Motor neuron (in vitro differentiated cells): ENCODE data around the gene PALM. TPM values are rescaled to one million over a fixed set of nuclear protein-coding genes. Genes with fewer than 3 reads are reported as not detected.
A peak's percentile ranks its signal among the peaks of the same experiment; 100 is the strongest.

Experiments
- ATAC-seq, 8 experiments: fragments of 200-7000 bp; cut with Tn5 transposase; replicated peaks in 6 of 8; 2 replicates each; pipeline ENCODE4 v1.8.0; 2021; ENCODE audit warnings: mild to moderate bottlenecking in 8 of 8, moderate library complexity in 8 of 8
- H3K27ac ChIP-seq, 2 donors: fragments of 250-450 bp; sonication (Bioruptor Pico); 2 replicates each; pipeline ENCODE4 v1.9.0; 2021; ENCODE audit warnings: antibody characterized with exemption in 2 of 2, mild to moderate bottlenecking in 2 of 2, moderate library complexity in 1 of 2
- H3K4me1 ChIP-seq, 2 donors: fragments of 250-450 bp; sonication (Bioruptor Pico); replicated peaks in 1 of 2; 2 replicates each; pipeline ENCODE4 v1.6.1; 2021; ENCODE audit warnings: antibody characterized with exemption in 2 of 2, mild to moderate bottlenecking in 2 of 2, moderate library complexity in 1 of 2
- H3K4me3 ChIP-seq, 5 donors: fragments of 250-450 bp; sonication (Bioruptor Pico); 2 replicates each; pipeline ENCODE4 v1.9.0; 2021; ENCODE audit warnings: antibody characterized with exemption in 5 of 5, mild to moderate bottlenecking in 5 of 5, moderate library complexity in 4 of 5
- WGBS, 10 experiments: fragments of 450-650 bp; shearing (Covaris generic); methylation state at CpG; one replicate each; pipeline ENCODE4 v1.0.0; 2022; 5-methylcytosine and 5-hydroxymethylcytosine counted together
- in situ Hi-C, 9 experiments: fragments of 400-800 bp; cut with MboI; loops; one replicate each; pipeline ENCODE4 v1.15.0; 2021; ENCODE audit warnings: low sequenced_read_pairs in 9 of 9, low pct_unique_long_range_greater_than_20kb in 2 of 9; ENCODE audit not compliant: unreplicated experiment in 9 of 9
- total RNA-seq, 8 experiments: library from RNA; unstranded; fragments of 300-600 nt; gene quantifications; 2 replicates each; pipeline versions ENCODE4 v1.2.3 to v1.2.4, GENCODE V29; 2022

The PALM gene
- total RNA-seq, 8 experiments from 2014 or later, result 6.0 to 116 (median 70.4) TPM

GRCh38 chr19:771332-771785 is 62.6 kb downstream of the PALM start:
- Histone ChIP-seq H3K27ac (no peak overlapping the region), H3K4me3 (no peak overlapping the region), H3K4me1 (peaks cover 0 to 3% of the 10 kb centered on the region in 2 donors)
- 0 to 64% (median 20%) methylated on average over 1 to 4 of the region's 6 CpGs; no CpG with 5 or more reads in 5 of the 10 experiments for WGBS, 10 experiments
- in situ Hi-C loops, result loop anchor here in 3 of 9 experiments (10.0 to 25.0 kb wide), 3 partner anchors 109 to 143 kb away; partner anchors contain the start of genes KISS1R (in 2 of the 3), R3HDM4 (in 2 of the 3) and RNF126 (in 1 of the 3)
- ATAC-seq, result peak in 4 of 8 experiments; percentile 33 to 79 (median 72)

DNA sequence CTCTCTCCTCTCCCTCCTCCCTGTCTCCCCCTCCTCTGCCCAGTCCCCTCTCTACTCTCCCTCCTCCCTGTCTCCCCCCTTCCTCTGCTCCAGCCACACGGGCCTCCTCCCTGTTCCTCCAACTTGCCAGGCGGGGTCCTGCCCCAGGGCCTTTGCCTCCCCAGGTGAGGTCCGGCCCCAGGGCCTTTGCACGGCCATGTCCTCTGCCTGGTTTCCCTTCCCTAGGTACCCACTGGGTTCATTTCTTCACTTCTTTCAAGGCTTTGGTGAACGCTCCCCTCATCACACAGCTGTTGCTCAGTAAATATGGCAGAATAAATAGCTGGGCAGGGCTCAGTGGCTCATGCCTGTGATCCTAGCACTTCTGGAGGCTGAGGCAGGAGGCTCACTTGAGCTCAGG is 63.3 kb downstream of the PALM start:
- in situ Hi-C loops, result loop anchor here in 3 of 9 experiments (10.0 to 25.0 kb wide), 3 partner anchors 110 to 143 kb away; partner anchors contain the start of genes KISS1R (in 2 of the 3), R3HDM4 (in 2 of the 3) and RNF126 (in 1 of the 3)
- WGBS, 10 experiments, result 100% methylated on average over 2 of the region's 5 CpGs; no CpG with 5 or more reads in 9 of the 10 experiments
- no peak overlapping the region for H3K4me3 ChIP-seq

DNA sequence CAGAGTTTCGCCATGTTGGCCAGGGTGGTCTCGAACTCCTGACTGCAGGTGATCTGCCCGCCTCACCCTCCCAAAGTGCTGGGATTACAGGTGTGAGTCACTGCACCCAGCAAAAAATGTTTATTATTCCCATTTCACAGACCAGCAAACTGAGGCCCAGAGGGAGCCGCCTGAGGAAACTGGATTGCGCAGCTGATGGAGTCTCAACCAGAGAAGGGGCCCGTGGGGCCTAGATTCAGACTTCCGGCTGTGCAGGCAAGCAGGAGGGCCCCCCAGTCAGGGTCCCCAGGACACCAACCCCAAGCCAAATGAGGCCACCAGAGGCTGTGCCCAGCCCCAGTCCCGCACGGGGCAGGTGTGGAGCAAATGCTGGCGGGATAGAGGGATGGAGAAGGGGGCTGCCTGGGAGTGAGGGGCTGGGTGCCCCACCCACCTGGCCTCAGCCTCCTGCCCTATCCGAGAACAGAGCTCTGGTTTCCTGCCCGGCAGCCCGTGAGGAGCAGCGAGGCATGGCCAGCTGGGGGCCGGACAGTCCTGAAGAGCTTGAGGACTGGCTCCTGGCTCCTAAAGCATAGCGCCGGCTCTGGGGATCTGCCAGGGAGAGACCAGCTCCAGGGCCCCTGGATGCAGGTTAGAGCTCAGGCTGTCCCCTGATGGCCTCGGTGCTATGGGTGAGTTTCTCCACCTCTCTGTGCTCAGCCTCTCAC is 64.1 kb downstream of the PALM start:
- ATAC-seq, result peak in 3 of 8 experiments; percentile 6 to 23 (median 11)

More for the DNA sequence above, 63.3 kb downstream of the PALM start:
- H3K27ac ChIP-seq, result no peak overlapping the region
- peaks cover 0 to 6% of the 10 kb centered on the region in 2 donors for H3K4me1 ChIP-seq
- no peak for ATAC-seq

GRCh38 chr19:776549-776948 is 67.8 kb downstream of the PALM start:
- Histone ChIP-seq H3K27ac (no peak overlapping the region), H3K4me1 (peaks cover 0 to 4% of the 10 kb centered on the region in 2 donors), H3K4me3 (no peak overlapping the region)
- in situ Hi-C loops, result loop anchor here in 1 of 9 experiments (10.0 kb wide), 1 partner anchor 138 kb away; the partner anchor contains the start of genes KISS1R and R3HDM4
- ATAC-seq, result peak in 4 of 8 experiments; percentile 12 to 61 (median 43)
- WGBS, 10 experiments, result 63 to 95% (median 73%) methylated on average over 1 to 13 of the region's 18 CpGs; no CpG with 5 or more reads in 4 of the 10 experiments

More for the DNA sequence above, 64.1 kb downstream of the PALM start:
- H3K4me1 ChIP-seq, result peaks cover 0 to 6% of the 10 kb centered on the region in 2 donors
- 63 to 100% (median 92%) methylated on average over 1 to 6 of the region's 18 CpGs; no CpG with 5 or more reads in 3 of the 10 experiments for WGBS, 10 experiments
- H3K4me3 ChIP-seq, result no peak overlapping the region
- no peak overlapping the region for H3K27ac ChIP-seq
- in situ Hi-C loops, result loop anchor here in 3 of 9 experiments (10.0 to 25.0 kb wide), 3 partner anchors 111 to 142 kb away; partner anchors contain the start of genes KISS1R (in 2 of the 3), R3HDM4 (in 2 of the 3) and RNF126 (in 1 of the 3)

DNA sequence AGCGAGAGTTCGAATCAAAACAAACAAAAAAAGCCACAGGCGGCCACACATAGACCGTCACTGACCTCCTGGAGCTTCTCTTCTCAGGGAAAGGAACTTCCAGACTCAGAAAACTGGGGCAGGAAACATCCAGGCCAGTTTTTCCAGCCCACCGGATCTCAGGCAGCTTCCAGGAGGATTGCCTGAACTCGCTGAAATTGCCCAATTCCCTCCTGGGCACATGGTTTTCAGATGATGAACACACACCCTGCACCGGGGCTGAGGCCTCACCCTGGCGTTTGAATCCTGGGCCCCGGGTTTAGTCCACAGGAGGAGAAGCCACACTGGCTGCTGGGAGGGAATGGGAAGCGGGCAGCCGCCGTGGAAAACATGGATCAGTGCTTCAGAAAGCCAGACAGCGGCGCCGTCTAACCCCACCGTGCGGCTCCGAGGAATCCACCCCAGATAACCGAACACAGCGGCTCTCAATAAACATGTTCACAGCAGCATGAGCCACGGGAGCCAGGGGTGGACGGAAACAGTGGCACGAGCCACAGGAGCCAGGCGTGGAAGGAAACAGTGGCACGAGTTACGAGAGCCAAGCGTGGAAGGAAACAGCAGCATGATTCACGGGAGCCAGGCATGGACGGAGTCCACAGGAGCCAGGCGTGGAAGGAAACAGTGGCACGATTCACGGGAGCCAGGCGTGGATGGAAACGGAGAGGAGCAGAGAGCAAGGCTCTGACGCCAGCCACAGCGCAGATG is 70.3 kb downstream of the PALM start:
- H3K4me1 ChIP-seq, result peaks cover 0 to 16% of the 10 kb centered on the region in 2 donors
- WGBS, 10 experiments, result 19 to 100% (median 68%) methylated on average over 1 to 20 of the region's 36 CpGs; no CpG with 5 or more reads in 2 of the 10 experiments
- ATAC-seq, result peak in 6 of 8 experiments; percentile 17 to 90 (median 65)
- peak overlapping the region in 1 of 2 donors; percentile 2 for H3K27ac ChIP-seq
- in situ Hi-C loops, result loop anchor here in 1 of 9 experiments (10.0 kb wide), 1 partner anchor 136 kb away; the partner anchor contains the start of genes KISS1R and R3HDM4
- no peak overlapping the region for H3K4me3 ChIP-seq

DNA sequence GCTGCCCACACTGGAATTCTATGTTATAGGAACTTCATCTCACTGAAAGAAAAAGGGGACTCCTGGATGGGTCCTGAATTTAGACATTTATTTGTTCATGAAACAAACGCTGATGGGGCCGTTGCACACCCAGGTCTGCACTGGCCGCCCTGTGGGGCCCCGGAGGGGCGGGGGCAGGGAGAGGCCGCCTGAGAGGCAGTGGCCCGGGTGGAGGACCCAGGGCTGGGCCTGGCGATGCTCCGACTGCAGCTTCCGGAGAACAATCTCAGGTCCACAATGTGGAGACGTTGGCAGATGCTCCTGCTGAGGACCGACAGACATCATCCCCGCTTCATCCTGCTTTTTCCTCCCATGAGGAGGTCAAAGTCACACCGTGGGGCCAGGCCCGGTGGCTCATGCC is 72.2 kb downstream of the PALM start:
- WGBS, 10 experiments, result 58 to 100% (median 80%) methylated on average over 2 to 5 of the region's 15 CpGs; no CpG with 5 or more reads in 7 of the 10 experiments
- ATAC-seq, result no peak
- in situ Hi-C loops, result no loop called here
- H3K4me1 ChIP-seq, result peaks cover 0 to 16% of the 10 kb centered on the region in 2 donors
- H3K4me3 ChIP-seq, result no peak overlapping the region
- no peak overlapping the region for H3K27ac ChIP-seq

DNA sequence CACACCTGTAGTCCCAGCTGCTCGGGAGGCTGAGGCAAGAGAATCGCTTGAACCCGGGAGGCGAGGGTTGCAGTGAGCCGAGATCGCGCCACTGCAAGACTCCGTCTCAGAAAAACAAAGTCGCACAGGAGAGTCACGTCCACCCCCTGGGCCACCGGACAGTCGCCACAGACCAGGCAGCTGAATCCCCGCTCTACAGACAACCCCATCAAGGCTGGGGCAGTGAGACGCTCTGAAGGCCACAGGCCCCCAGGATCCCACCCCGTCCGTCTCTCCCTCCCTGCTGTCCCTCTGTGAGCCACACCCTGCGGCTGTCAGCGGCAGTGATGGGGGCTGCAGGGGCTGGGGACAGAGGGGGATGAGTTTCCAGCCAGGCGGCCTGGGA is 73.1 kb downstream of the PALM start:
- H3K4me1 ChIP-seq, result peaks cover 0 to 12% of the 10 kb centered on the region in 2 donors
- no peak overlapping the region for H3K27ac ChIP-seq
- WGBS, 10 experiments, result 80 to 100% (median 100%) methylated on average over 1 to 3 of the region's 19 CpGs; no CpG with 5 or more reads in 6 of the 10 experiments
- H3K4me3 ChIP-seq, result no peak overlapping the region
- in situ Hi-C loops, result no loop called here
- ATAC-seq, result peak in 1 of 8 experiments; percentile 19

DNA sequence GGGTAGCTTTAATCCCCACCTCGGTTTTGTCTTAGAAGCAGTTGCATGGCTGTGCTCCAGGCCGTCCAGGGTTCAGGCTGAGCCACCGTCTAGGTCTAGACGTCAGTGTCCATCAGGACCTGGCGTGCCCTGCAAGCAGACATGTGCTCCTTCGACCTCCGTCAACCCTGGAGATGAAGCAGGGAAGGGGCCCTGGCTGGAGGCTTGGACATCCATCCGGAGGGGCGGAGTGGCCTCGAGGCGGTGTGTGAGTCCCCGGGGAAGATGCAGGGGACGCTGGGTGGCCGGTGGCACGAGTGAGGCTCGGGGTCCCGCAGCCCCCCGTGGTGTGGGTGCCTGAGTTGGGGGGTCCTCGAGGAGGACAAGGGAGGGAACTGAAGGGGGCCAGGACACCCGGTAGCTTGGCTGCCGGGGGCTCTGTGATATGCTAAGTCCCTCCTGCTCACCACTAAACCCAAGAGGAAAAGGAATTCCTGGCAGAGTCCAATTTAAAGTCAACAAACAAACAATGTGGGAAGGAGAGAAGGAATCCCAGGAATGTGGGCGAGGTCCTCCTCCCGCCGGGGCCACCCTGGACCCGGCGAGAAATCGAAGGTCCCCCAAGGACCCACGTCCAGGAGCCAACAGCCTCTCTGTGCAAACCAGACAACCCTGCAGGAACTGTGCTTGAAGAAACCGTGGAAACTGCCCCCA is 73.6 kb downstream of the PALM start:
- H3K4me3 ChIP-seq, result no peak overlapping the region
- ATAC-seq, result peak; percentile 39 to 84 (median 69)
- WGBS, 10 experiments, result 0 to 48% (median 16%) methylated on average over 1 to 8 of the region's 29 CpGs; no CpG with 5 or more reads in 6 of the 10 experiments
- H3K27ac ChIP-seq, result no peak overlapping the region
- in situ Hi-C loops, result no loop called here
- peaks cover 0 to 12% of the 10 kb centered on the region in 2 donors for H3K4me1 ChIP-seq

DNA sequence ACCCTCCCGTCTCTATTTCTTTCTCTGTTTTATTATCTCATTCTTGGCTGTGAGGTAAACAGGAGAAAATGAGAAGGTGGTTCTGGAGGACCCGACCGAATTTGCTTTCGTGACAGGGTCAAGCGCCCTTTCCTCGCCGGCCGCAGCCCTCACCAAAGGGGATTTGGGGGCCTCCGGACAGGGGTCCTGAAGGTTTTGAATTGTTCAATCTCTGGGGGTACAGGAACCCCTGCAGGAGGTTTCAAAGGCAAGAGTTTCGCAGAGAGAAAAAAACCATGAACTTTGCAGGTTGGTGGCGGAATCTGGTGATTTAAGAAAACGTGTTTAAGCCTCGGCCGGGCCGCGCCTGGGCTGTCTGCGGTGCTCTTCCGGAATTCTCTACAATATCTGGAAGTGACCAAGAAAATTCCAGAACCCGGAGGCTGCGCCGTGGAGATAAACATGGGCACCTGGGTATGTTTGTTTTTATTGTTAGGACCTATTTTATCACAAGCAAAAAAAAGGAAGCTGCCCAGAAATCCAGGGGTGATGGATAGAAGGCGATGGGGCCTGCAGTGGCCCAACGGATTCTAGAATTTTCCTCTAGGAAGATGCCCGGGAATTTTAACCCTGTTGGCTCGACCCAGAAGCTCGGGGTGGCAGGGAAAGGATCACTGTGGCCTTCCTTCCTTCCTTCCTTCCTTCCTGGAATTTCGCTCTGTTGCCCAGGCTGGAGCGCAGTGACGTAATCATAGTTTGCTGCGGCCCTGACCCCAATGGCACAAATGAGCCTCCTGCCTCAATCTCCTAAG is 74.3 kb downstream of the PALM start:
- in situ Hi-C loops, result no loop called here
- ATAC-seq, result no peak
- 40 to 94% (median 82%) methylated on average over 2 to 21 of the region's 30 CpGs; no CpG with 5 or more reads in 1 of the 10 experiments for WGBS, 10 experiments

DNA sequence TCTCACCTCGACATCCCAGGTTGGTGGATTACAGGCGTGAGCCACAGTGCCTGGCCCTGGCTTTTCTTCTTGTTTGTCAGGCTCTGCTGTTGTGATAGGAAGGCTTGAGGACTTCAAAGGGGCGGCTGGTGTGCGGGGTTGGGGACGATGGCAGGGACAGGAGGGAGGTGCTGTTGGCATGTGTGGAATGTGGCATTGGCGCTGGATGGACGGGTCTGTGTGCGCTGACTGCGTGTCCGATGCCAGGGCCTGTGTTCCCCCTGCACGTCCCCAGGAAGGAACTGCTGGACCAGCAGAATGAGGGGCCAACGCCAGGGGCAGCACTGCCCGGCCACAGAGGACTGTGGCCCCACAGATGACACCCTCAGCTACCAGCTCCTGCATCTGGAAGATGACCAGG is 75.8 kb downstream of the PALM start:
- peaks cover 22 to 30% of the 10 kb centered on the region in 2 donors for H3K4me1 ChIP-seq
- no peak for ATAC-seq
- in situ Hi-C loops, result no loop called here
- H3K4me3 ChIP-seq, result no peak overlapping the region
- H3K27ac ChIP-seq, result no peak overlapping the region
- 80 to 98% (median 90%) methylated on average over 2 to 9 of the region's 13 CpGs; no CpG with 5 or more reads in 5 of the 10 experiments for WGBS, 10 experiments

More for the DNA sequence above, 74.3 kb downstream of the PALM start:
- Histone ChIP-seq H3K27ac (peak overlapping the region in 1 of 2 donors; percentile 21), H3K4me3 (no peak overlapping the region), H3K4me1 (peaks cover 7 to 16% of the 10 kb centered on the region in 2 donors)

DNA sequence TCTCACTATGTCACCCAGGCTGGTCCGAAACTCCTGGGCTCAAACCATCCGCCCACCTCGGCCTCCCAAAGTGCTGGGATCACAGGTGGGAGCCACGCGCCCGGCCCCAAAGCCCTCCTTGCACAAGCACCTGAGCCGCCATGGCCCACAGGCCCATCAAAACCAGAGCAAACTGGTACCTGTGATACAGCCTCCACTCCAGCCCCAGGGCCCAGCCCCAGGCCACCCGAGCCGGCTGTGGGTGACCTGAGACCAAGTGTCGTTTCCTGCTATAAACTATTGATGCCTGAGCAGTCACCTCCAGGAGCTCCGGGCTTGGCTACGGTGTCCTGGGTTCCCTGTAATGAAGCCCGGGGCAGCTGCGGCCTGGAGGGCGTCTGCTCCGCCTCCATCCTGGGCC is 78.8 kb downstream of the PALM start:
- in situ Hi-C loops, result no loop called here
- Histone ChIP-seq H3K27ac (peak overlapping the region; percentile 30 to 82), H3K4me1 (peaks cover 26 to 30% of the 10 kb centered on the region in 2 donors), H3K4me3 (no peak overlapping the region)
- ATAC-seq, result no peak
- WGBS, 10 experiments, result 77 to 100% (median 87%) methylated on average over 1 to 7 of the region's 16 CpGs; no CpG with 5 or more reads in 4 of the 10 experiments
